ENCODE results near the gene ARHGEF12.

DNA sequence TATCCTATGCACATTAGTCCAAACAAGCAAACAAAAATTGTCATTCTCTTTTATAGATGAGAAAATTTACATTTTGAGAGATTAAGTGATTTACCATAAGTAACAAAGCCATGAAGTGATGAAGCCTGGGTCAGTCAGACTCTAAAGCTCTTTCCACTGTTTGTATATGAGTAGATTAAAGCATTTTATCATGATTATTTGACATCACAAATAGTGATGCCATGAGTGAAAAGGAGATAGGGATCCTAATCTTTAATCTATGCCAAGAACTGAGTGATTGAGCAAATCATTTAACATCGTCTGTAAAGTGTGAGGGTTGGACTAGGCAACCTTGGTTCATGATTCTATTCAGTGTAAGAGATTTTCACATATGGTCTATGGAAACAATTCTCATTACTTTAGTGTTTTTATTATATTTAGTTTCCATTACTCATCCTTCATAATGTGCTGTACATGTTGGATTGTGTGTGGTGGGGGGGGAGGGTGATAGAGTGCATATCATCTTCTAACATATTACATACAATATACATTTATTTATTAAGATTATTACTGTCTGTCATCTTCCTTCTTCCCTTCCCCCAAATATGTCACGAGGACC, 50.7 kb downstream of the ARHGEF12 start:
- TF ChIP-seq ELK1 (IDR thresholded peaks at IDR 0.05; ENCODE audit: low read depth, low read length) (no peak), POLR2A (IDR thresholded peaks at IDR 0.05; ENCODE audit: low read length) (no peak), CTCF (IDR thresholded peaks at IDR 0.05) (no peak), PHF8 (IDR thresholded peaks at IDR 0.05; ENCODE audit: borderline replicate concordance, low read depth) (no peak), RAD21 (conservative IDR thresholded peaks at IDR 0.05 in 1 of 2, IDR thresholded peaks at IDR 0.05 in 1 of 2) (no peak), ESRRA (IDR thresholded peaks at IDR 0.05; ENCODE audit: borderline replicate concordance, low read length) (no peak), MAX (IDR thresholded peaks at IDR 0.05) (no peak), POLR2AphosphoS2 (conservative IDR thresholded peaks at IDR 0.05; ENCODE audit: low read length) (no peak), CHD2 (IDR thresholded peaks at IDR 0.05; ENCODE audit: low read length, partially characterized antibody) (no peak)
